ENCODE data around the gene FAHD2A. TPM values are rescaled to one million over a fixed set of nuclear protein-coding genes. Genes with fewer than 3 reads are reported as not detected.

The FAHD2A gene
- total RNA-seq, 1 experiment from 2014 or later: 25.4 TPM

- no peak for ATAC-seq
- H3K36me3 ChIP-seq (ENCODE audit: control insufficient read depth in 1 of 2, insufficient read depth in 2 of 2, low read length in 2 of 2): no peaks in the 10 kb centered on the region
- H3K9ac ChIP-seq (ENCODE audit: low read length): no peak overlapping the region
- no peak overlapping the region for H3K4me3 ChIP-seq (replicated peaks in 1 of 2; ENCODE audit: low read depth in 1 of 2, low read length in 2 of 2)
- RAD21 ChIA-PET (ENCODE audit: low non-redundant PET in 1 of 2, low total read pairs in 2 of 2, uncharacterized antibody in 2 of 2, unreplicated experiment in 2 of 2): no interaction called here
- CTCF ChIA-PET: interaction anchor here (0.8 kb wide), 1 partner anchor 23 kb away, joined by 3 read pairs; no protein-coding TSS in a partner anchor
- no peak overlapping the region for H3K27ac ChIP-seq (ENCODE audit: low read depth, low read length)
- no peaks in the 10 kb centered on the region for H3K27me3 ChIP-seq (ENCODE audit: insufficient read depth, low read length)
- no peak overlapping the region for H3K4me2 ChIP-seq (ENCODE audit: low read length)
- BruUV-seq (replicated peaks): no TSS peak
- H4K20me1 ChIP-seq (ENCODE audit: insufficient read depth): no peaks in the 10 kb centered on the region
- H3K9me2 ChIP-seq (ENCODE audit: insufficient read depth): no peaks in the 10 kb centered on the region
- H3K9me3 ChIP-seq (ENCODE audit: control insufficient read depth in 1 of 2, insufficient read depth in 1 of 2, low read depth in 1 of 2, low read length in 2 of 2): no peaks in the 10 kb centered on the region
- no peak overlapping the region for H2AFZ ChIP-seq (ENCODE audit: low read depth, low read length, poor library complexity, severe bottlenecking)
- no peaks in the 10 kb centered on the region for H3K79me2 ChIP-seq (ENCODE audit: insufficient read depth, low read length)
- POLR2A ChIA-PET: no interaction called here
- DNase-seq (ENCODE audit: low read depth, low spot score): no peak
- TF ChIP-seq REST (IDR thresholded peaks at IDR 0.05; ENCODE audit: low read depth) (no peak), CBX3 (IDR thresholded peaks at IDR 0.05; ENCODE audit: low read depth) (no peak), EGR1 (IDR thresholded peaks at IDR 0.05; ENCODE audit: low read depth) (no peak), SIN3A (IDR thresholded peaks at IDR 0.05; ENCODE audit: low read depth) (no peak), SP1 (IDR thresholded peaks at IDR 0.05; ENCODE audit: low read depth) (no peak), YY1 (IDR thresholded peaks at IDR 0.05; ENCODE audit: extremely low read depth, insufficient replicate concordance, low read depth, low read length) (no peak), ELF1 (IDR thresholded peaks at IDR 0.05; ENCODE audit: borderline replicate concordance, low read depth) (no peak)
- intact Hi-C loops (cut with micrococcal nuclease): no loop called here
- no peaks in the 10 kb centered on the region for H3K4me1 ChIP-seq (ENCODE audit: control insufficient read depth in 1 of 2, insufficient read depth in 2 of 2, low read length in 2 of 2)
Observed at GRCh38 chr2:95366514-95366913, 36.0 kb upstream of the FAHD2A start.

All from HCT116 (cell line).